HG02610 (cell line): ENCODE results near the gene SMURF1.
"Not testable (repeated sequence)": the region's sequence is repeated elsewhere in the genome, so short reads cannot be mapped to it uniquely, and the experiment has no call there.

Experiments used
- ATAC-seq: cut with Tn5 transposase; IDR thresholded peaks from one replicate; pipeline ENCODE4 v1.9.1; 2021; ENCODE audit warnings: mild to moderate bottlenecking, moderate library complexity; ENCODE audit not compliant: unreplicated experiment

Gene SMURF1

DNA sequence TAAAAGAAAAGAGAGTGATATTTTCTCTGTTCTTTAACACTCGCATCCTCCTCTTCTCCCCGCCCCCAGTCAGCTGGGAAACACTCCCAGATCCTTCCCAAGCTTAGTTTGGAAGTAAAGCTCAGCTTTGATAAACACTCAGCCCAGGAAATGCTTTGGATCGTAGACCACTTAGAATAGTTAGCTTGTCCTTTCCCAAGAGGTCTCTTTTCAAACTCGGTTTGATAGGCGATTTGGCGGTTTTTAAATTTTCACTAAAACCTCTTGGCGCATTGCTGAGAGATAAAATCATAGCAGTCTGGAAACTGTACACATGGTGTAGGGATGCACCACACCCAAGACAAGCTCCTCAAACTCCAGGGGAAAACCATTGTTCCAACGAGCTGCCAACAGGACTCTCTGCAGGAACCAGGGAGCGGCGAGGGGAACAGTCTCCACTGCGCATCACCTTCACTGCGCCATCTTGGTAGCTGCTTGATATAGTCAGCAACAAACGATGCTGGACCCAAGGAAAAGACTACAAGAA is 22.3 kb downstream of the SMURF1 start:
- no peak for ATAC-seq

DNA sequence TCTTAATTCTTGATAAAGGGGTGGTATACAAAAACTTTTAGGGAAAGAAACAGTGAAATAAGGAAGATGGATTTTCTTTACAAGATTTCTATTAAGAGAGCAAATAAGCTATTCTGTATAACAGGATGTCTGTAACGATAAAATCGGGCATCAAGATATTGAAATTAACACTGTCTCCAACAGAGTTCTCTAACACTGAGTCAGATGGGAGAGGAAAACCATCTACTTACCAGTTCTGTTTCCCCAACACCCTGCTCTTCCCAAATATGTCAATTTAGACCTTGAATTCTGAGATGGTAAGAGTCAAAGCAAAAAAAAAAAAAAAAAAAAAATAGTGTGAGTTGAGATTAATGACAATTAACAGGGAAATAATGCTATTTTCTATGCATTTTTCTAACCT is 23.0 kb downstream of the SMURF1 start:
- no peak for ATAC-seq

DNA sequence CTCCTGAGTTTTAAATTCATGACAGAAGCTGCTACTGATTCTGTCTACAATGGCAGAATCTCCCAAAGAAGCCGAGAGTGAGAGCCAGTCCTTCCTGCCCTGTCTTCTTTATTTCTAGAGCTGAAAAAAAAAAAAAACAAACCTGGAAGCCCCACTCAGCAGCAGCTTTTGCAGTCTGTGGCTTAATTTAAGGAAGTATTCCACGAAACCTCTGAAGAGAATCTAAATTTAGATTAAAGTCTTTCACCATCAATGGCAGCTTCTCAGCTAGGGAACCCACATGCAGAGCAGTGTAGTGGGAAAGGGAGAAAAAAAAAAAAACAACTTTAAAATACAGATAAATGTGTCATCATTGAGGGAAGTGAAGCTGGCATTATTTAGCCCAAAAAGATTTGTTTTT is 23.4 kb downstream of the SMURF1 start:
- no peak for ATAC-seq

DNA sequence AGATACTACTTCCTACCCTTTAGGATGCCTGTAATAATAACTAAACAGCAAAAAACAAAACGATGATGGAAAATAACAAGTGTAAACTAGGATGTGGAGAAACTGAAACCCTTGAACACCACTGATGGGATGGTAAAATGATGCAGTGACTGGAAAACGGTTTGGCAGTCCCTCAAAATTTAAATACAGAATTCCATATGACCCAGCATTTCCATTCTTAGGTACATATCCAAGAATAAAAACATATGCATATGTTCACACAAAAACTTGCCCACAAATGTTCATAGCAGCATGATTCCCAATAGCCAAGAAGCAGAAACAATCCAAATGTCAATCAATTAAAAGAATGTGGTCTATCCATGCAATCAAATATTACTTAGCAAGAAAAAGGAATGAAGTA is 25.8 kb downstream of the SMURF1 start:
- no peak for ATAC-seq

DNA sequence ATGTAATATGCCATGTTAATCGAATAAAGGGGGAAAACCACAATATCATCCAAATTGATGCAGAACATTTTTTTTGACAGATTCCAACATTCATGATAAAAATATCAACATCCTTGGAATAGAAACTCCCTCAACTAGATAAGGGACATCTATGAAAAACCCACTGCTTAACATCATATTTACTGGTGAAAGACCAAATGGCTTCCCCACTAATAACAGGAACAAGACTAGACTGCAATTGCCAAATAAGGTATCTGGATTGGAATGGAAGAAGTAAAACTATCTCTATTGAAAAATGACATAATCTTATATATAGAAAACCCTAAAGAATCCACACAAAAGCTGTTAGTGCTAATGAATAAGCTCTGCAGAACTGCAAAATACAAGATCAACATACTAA is 27.8 kb downstream of the SMURF1 start:
- no peak for ATAC-seq

DNA sequence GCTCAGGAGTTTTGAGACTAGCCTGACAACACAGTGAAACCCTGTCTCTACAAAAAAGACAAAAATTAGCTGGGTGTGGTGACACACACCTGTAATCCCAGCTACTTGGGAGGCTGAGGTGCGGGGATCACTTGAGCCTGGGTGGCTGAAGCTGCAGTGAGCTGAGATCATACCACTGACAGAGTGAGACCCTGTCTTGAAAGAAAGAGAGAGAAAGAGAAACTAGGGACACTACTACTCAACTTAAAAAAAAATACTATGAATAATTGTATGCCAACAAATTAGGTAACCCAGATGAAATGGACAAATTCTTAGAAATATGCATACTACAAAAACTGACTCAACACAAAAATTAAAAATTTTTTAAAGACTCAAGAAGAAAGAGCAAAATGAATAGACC is 28.5 kb downstream of the SMURF1 start:
- ATAC-seq: no peak

DNA sequence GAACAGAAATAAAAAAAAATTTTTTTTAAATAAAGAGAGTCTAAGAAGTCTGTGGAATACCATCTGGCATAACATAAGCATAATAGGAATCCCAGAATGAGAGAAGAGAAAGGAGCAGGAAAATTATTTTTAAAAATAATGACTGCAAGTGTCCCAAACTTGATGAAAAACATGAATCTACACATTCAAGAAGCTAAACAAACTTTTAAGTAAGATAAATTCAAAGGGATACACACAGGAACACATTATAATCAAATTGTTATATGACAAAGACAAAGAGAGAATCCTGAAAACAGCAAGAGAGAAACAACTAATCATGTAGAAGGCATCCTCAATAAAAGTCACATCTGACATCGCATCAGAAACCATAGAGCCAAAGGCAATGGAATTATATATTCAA is 30.9 kb downstream of the SMURF1 start:
- no peak for ATAC-seq

DNA sequence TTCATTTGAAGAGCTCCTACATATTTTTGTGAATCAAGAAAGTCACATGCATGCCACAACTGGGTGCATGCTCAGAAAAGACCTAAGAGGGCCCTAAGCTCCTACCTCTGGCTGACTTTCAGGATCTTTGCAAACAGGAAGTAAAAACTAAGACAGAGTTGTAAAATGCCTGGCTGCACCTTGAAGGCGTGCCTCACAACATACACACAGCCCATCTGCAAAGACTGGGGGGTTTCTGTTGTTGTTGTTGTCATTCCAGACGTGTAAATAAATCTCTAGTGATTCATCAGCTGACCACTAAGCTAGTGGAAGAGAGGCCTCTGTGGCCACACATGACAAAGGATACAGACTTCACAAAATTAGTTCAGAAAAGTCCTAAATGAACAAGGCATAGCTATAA is 31.8 kb downstream of the SMURF1 start:
- ATAC-seq: peak; percentile 83

DNA sequence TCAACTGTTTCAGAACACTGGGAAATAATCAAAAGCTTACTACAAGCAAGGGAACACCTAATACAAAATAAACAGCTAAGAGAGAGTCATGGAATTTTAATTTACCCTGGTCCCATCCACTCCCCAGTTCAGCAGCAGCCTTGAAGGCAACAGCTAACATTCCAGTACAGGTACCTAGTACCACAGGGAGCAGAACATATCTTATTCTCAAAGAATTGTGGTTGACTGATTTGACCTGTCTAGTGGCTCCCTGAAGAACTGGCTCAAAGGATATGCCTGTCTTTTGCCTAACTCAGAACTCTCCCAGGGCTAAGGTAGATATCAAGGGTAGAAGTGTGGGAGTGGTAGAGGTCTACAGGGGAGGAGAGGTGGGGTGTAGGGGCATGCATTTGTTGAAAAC is 32.3 kb downstream of the SMURF1 start:
- no peak for ATAC-seq

DNA sequence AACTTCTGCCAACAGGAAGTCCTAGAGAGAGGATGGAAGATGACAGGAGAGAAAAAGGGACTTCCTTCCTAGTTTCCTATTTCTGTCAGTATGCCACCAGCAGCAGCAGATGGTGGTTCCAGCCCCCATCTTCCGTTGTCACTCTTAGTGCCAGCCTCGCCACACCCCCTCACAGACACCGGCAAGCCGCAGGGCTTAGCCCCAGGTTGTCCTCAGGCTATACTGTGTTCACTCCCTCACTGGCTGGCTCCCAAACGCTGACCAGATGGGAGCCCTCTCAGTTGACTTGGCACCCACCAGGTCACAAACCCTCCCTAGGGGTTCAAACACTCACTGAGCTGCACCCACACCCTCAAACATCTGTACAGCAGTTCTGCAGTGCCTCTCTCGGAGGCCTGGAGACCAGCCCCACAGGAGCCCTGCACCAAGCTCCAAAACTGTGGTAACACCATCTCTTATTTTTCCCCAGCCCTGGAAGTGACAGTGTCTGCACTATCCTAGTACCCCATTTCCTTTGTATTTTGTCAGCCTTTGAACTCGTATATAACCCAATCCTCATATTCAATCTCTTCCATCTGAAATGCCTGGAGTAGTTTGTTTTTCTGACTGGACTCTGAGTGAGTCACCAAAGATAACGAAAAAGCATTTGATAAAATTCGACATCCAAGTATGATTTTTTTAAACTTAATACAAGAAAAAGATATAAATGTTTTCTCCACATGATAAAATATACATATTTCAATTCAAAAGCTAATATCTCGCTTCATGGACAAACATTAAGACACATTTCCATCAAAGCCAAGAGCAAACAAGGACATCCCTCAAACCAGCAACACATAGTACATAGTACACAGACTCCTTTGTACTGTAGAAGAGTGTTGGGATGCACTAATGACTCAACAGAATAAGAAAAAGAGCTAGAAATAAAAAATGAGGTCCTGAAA is 34.5 kb downstream of the SMURF1 start:
- ATAC-seq: no peak

DNA sequence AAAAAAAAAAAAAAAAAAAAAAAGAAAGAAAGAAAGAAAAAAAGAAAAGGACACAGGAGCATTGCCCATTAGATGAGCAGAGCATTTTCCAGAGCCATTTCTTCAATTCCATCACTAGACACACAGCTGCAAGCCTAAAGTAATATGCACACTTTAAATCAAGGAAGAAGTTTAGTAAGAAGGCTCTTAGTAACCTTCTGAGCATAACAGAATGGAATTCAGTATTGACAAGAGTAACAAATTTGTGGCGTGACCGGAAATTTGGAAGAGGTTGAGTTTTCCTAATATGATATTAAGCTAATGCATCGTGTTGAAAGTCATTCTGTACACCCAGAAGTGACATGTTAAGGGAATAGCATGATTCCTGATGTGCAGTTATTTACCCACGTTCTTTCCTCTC is 35.3 kb downstream of the SMURF1 start:
- ATAC-seq: no peak

DNA sequence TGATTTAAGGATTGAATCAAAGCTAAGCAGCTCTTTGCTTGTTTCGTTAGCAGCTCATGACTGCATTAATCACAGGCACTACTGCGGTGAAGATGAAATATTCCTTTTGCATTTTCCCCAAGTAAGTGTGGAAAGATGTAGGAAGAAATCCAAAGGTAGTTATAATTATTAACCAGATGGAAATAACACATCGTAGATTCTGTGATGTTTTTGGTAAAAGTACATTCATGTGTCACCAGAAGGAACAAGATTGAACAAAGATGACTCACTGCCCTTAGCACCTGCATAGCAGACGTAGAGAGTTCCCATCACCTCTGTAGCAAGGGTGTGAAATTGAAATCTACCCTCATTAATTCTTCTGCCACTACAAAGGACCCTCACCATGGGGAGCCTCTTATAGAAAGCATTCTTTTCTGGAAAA is 37.1 kb downstream of the SMURF1 start:
- no peak for ATAC-seq

DNA sequence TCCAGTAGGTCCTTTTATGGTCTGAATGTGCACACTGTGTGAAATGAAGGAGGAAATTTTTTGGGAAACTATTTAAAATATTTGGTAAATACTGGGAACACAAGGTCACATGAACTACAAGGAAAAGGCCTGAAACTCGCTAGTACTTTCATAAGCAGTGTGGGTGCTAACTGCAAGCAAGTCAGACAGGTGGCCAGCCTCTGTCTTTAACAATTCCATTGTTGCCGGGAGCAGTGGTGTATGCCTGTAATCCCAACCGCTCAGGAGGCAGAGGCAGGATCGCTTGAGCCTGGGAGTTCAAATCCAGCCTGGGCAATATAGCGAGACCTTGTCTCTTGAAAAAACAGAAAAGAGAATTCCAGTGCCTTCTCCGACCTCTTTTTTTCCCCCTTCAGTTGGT is 37.5 kb downstream of the SMURF1 start:
- ATAC-seq: no peak

DNA sequence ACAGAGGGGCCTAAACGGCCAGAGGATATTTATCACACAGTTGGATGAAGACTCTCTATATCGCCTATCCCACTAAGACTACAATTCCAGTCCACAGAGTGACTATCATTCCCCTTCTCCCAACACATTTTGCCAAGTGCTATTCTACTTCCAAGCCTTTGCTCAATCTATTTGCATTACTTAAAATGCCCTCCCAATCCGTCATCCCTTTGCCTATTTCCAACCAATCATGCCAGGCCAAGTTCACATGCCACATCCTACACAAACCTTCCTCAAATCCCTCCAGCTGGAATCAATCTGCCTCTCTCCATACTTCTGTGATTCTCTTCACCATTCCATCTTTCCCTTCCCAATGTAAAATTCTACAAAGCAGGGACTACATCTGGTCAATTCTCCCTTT is 38.2 kb downstream of the SMURF1 start:
- no peak for ATAC-seq

DNA sequence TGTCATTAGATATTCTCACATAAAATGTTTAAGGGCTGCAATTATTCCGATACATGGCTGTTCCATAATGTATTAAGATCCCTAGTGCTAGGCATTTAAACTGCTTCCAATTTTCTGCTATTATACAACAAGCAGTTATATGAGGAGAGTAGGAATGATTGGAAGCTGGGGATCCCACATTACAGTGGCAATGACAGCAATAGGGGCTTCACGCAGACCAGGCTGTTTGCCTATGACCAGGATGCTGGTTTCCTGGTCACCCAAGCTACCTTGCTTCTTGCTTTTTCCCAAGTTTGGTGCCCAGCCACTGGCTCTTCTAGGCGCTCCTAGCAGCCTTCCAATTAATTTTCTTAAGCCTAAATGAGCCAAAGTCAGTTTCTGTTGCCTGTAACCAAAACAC is 39.3 kb downstream of the SMURF1 start:
- no peak for ATAC-seq

DNA sequence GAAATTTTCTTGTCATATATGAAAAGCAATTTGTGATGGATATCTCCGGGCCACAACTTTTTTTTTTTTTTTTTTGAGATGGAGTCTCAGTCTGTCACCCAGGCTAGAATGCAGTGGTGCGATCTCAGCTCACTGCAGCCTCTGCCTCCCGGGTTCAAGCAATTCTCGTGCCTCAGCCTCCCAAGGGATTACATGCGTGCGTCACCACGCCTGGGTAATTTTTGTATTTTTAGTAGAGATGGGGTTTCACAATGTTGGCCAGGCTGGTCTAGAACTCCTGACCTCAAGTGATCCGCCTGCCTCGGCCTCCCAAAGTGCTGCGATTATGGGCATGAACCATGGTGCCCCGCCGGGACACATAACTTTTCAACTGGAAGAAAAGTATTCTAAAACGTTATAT is 40.1 kb downstream of the SMURF1 start:
- not testable (repeated sequence) for ATAC-seq

DNA sequence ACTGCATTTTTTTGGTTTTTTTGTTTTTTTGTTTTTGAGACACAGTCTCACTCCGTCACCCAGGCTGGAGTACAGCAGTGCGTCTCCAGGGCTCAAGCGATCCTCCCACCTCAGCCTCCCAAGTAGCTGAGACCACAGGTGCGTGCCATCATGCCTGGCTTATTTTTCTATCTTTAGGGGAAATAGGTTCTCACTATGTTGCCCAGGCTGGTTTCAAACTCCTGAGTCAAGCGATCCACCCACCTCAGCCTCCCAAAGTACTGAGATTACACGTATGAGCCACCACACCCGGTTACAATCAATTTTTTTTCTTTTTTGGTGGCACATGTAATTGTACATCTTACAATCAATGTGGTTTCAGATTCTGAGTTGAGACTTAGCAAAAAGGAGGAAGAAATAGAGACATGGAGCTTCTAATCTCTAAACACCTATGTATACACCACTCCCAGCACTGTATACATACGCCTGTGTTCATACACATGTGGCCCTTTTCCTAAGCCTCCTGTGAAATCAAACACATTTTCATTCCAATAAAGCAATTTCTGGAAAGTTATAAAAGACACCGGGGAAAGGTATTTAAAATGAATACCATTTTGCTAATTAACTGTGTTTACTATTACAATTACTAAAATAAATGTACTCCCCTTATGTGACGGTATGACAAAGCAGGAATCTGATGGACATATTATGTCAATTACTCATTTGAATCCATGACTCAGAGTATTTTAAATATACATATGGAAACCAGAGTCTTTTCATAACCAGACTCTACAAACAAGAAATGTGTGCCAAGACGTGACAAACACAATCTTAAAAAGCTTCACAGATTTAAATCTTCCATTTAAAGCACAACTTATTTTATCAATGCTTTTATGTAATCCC is 40.9 kb downstream of the SMURF1 start:
- ATAC-seq: no peak

DNA sequence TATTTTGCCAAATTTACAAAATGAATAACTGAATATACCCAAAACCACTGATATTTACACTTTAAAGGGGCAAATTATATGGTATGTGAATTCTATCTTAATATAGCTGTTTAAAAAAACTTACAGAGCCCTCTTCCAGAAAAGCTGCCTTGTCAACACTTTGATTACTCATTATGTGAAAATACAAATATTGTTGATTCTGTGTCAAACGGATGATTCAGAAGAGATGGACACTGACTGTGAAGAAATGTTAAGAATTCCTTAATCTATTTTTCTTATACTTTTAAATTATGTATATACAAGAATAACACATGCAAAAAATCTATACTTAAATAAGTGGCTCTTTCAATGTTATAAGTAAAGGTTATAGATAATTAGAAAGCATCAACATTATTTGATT is 41.5 kb downstream of the SMURF1 start:
- ATAC-seq: no peak

DNA sequence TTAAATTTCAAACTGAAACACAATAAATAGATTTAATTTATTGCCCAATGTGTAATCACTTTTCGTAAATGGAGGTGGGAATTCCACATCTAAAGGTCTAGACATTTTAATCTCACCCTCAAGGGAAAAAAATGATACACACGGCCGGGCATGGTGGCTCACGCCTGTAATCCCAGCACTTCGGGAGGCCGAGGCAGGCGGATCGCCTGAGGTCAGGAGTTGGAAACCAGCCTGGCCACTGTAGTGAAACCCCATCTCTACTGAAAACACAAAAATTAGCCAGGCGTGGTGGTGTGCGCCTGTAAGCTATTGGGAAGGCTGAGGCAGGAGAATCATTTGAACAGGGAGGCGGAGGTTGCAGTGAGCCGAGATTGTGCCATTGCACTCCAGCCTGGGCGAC is 42.4 kb downstream of the SMURF1 start:
- not testable (repeated sequence) for ATAC-seq

DNA sequence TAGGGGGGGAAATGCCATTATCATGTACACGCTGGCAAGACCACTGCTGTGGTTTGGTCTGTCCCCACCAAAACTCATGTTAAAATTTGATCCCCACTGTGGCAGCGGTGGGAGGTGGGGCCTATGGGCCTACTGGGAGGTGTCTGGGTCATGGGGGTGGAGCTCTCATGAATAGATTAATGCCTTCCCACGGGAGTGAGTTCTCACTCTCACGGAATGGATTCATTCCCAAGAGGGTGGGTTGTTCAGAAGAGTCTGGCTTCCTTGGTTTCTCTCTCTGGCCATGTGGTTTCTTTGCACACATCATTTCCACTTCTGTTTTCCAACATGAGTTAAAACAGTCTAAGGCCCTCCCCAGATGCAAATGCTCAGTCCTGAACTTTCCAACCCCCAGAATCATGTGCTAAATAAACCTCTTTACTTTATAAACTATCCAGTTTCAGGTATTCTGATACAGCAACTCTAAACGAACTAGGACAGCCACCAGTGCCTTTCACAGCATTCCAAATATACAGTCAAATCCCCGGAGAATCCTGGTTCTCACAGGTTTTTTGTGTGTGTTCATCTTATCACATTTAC is 44.3 kb downstream of the SMURF1 start:
- ATAC-seq: no peak

DNA sequence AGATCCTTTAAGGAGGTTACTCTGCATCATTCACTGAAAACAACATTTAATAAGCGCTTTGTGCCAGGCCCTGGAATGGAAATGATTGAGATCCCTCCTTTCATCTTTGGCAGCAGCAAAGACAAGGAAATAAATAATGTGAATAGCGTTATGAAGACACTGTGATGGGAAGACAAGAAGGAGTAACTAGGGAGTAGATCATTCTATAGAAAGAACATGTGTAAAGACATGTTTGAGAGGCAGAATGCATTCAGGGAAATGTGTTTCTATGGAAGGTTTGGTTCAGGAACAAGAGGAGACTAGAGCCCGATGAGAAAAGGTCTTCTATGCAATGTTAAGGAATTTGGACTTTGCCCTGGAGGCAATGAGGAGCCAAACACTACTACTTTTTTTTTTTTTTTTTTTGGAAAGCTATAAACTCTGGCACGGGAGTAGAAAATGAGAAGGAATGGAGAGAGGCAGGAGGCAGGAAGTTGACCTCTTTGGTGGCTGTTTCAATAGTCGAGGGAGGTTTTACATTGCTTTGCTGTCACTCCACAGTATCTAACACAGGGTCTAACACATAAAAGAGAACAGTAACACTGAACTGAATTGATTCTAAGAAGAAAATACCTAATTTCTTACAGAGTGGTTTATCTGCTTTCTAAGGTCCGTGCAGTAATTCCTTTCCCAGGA is 44.9 kb downstream of the SMURF1 start:
- no peak for ATAC-seq
